K562 (cell line): ENCODE measurements around the gene PAX2.

Source experiments
- EZH2 ChIP-seq: IDR thresholded peaks from 2 replicates; pipeline ENCODE4 v1.6.1; 2012; ENCODE audit warnings: low read depth, mild to moderate bottlenecking, inconsistent platforms, low read length, borderline replicate concordance
- HNRNPUL1 ChIP-seq: fragments of 200-400 bp; formaldehyde crosslinking; IDR thresholded peaks from 2 replicates; pipeline ENCODE4 v1.6.1; 2017; ENCODE audit warnings: low read length
- UBTF ChIP-seq, 2 experiments: IDR thresholded peaks; 2 replicates each; pipeline ENCODE4 v1.6.1; 2012; ENCODE audit warnings: improper control_type of control experiment in 2 of 2, low read depth in 2 of 2, low read length in 2 of 2, borderline replicate concordance in 1 of 2
- ZNF431 ChIP-seq: sonication (generic); formaldehyde crosslinking; IDR thresholded peaks from 2 replicates; pipeline ENCODE4 v1.8.0; 2022; ENCODE audit warnings: mild to moderate bottlenecking, missing genetic modification reagents

- no peak for TF ChIP-seq HNRNPUL1
- TF ChIP-seq UBTF (IDR thresholded peaks at IDR 0.05; ENCODE audit: borderline replicate concordance in 1 of 2, low read depth in 2 of 2, low read length in 2 of 2), result no peak
- no peak for TF ChIP-seq EZH2
- TF ChIP-seq ZNF431 (CRISPR knock-in tag), result no peak
These were observed 35.8 kb downstream of the PAX2 start for GRCh38 chr10:100781145-100781665.
